WI38 (cell line): Measurements from ENCODE around the gene HECTD4.

Experiments used
- H3K4me3 ChIP-seq: 2 replicates; pipeline ENCODE4 v1.5.1; 2011; ENCODE audit warnings: low read depth, mild to moderate bottlenecking, control low read depth, low read length
- CTCF ChIP-seq: IDR thresholded peaks from 2 replicates; pipeline ENCODE4 v1.5.1; 2012; ENCODE audit warnings: low read depth, mild to moderate bottlenecking, control low read depth, low read length

The HECTD4 gene

GRCh38 chr12:112167718-112168525 lies 214.3 kb downstream of the HECTD4 start:
- no peak for TF ChIP-seq CTCF
- H3K4me3 ChIP-seq = no peak overlapping the region

- no peak overlapping the region for H3K4me3 ChIP-seq
- TF ChIP-seq CTCF = no peak
Measured at GRCh38 chr12:112167031-112167461, 215.2 kb downstream of the HECTD4 start.

- no peak for TF ChIP-seq CTCF
- no peak overlapping the region for H3K4me3 ChIP-seq
Measured at GRCh38 chr12:112166051-112167015, 215.9 kb downstream of the HECTD4 start.

- no peak overlapping the region for H3K4me3 ChIP-seq
- TF ChIP-seq CTCF = no peak
Measured at GRCh38 chr12:112165624-112166023, 216.6 kb downstream of the HECTD4 start.

- no peak overlapping the region for H3K4me3 ChIP-seq
- no peak for TF ChIP-seq CTCF
Measured at GRCh38 chr12:112164011-112164660, 218.1 kb downstream of the HECTD4 start.

GRCh38 chr12:112163471-112163991 lies 218.7 kb downstream of the HECTD4 start:
- H3K4me3 ChIP-seq = no peak overlapping the region
- no peak for TF ChIP-seq CTCF
